Ascending aorta (tissue), 2 donors: ENCODE data around the gene EPHA7. TPM values are rescaled to one million over a fixed set of nuclear protein-coding genes. Genes with fewer than 3 reads are reported as not detected.

Experiments used
- DNase-seq, 2 donors: peaks; one replicate each; pipeline ENCODE4 v3.0.0-alpha.2; 2019; ENCODE audit warnings: low spot score in 2 of 2
- H3K27ac ChIP-seq, 2 donors: fragments of 200-600 bp; sonication (generic); one replicate each; pipeline ENCODE4 v1.5.1; 2016 to 2017; ENCODE audit warnings: mild to moderate bottlenecking in 1 of 2
- H3K27me3 ChIP-seq: fragments of 200-600 bp; sonication (generic); one replicate; pipeline ENCODE4 v1.5.1; 2017
- H3K36me3 ChIP-seq, 2 donors: fragments of 200-600 bp; sonication (generic); one replicate each; pipeline ENCODE4 v1.5.1; 2016
- H3K4me1 ChIP-seq, 2 donors: fragments of 200-600 bp; sonication (generic); one replicate each; pipeline ENCODE4 v1.5.1; 2016 to 2017; ENCODE audit warnings: mild to moderate bottlenecking in 1 of 2
- H3K4me3 ChIP-seq, 2 donors: fragments of 200-600 bp; sonication (generic); one replicate each; pipeline ENCODE4 v1.5.1; 2016 to 2017; ENCODE audit warnings: mild to moderate bottlenecking in 1 of 2
- H3K9me3 ChIP-seq, 2 donors: fragments of 200-600 bp; sonication (generic); one replicate each; pipeline ENCODE4 v1.5.1; 2016
- CTCF ChIP-seq, 3 experiments: fragments of 200-600 bp in 2 of 3; fragments of 450-650 bp in 1 of 3; sonication (generic) in 2 of 3; IDR thresholded peaks; one replicate each; pipeline ENCODE4 v1.5.1; 2016 to 2019; ENCODE audit warnings: antibody characterized with exemption in 3 of 3, mild to moderate bottlenecking in 1 of 3, moderate library complexity in 1 of 3
- intact Hi-C: fragments of 100-400 bp; cut with DNase I; formaldehyde crosslinking; loops from one replicate; pipeline ENCODE4 v1.15.1; 2023
- total RNA-seq: library from RNA; depleted of rRNA; stranded (reverse); fragments of >200 nt; gene quantifications from one replicate; pipeline ENCODE4 v1.1.0, GENCODE V29; 2016

The EPHA7 gene
- total RNA-seq, 1 donor from 2014 or later: 0.43 TPM

GRCh38 chr6:93371756-93372155, 47.6 kb downstream of the EPHA7 start:
- no peaks in the 10 kb centered on the region for H3K36me3 ChIP-seq
- TF ChIP-seq CTCF (IDR thresholded peaks at IDR 0.05): no peak
- H3K27ac ChIP-seq: no peak overlapping the region
- DNase-seq: no peak
- no peaks in the 10 kb centered on the region for H3K4me1 ChIP-seq
- intact Hi-C loops: no loop called here
- H3K9me3 ChIP-seq: no peaks in the 10 kb centered on the region
- H3K27me3 ChIP-seq: no peaks in the 10 kb centered on the region
- H3K4me3 ChIP-seq: no peak overlapping the region

GRCh38 chr6:93369586-93370134, 49.7 kb downstream of the EPHA7 start:
- H3K27me3 ChIP-seq: no peaks in the 10 kb centered on the region
- H3K36me3 ChIP-seq: no peaks in the 10 kb centered on the region
- H3K27ac ChIP-seq: no peak overlapping the region
- no peaks in the 10 kb centered on the region for H3K4me1 ChIP-seq
- no peak for DNase-seq
- no peaks in the 10 kb centered on the region for H3K9me3 ChIP-seq
- intact Hi-C loops: no loop called here
- no peak for TF ChIP-seq CTCF (IDR thresholded peaks at IDR 0.05)
- H3K4me3 ChIP-seq: no peak overlapping the region

- H3K27me3 ChIP-seq: no peaks in the 10 kb centered on the region
- no peaks in the 10 kb centered on the region for H3K9me3 ChIP-seq
- H3K27ac ChIP-seq: no peak overlapping the region
- no peaks in the 10 kb centered on the region for H3K4me1 ChIP-seq
- intact Hi-C loops: no loop called here
- no peak overlapping the region for H3K4me3 ChIP-seq
- H3K36me3 ChIP-seq: no peaks in the 10 kb centered on the region
- TF ChIP-seq CTCF (IDR thresholded peaks at IDR 0.05): no peak
- no peak for DNase-seq
Observed at GRCh38 chr6:93366506-93366905, 52.9 kb downstream of the EPHA7 start.

- DNase-seq: no peak
- no peaks in the 10 kb centered on the region for H3K4me1 ChIP-seq
- no peak for TF ChIP-seq CTCF (IDR thresholded peaks at IDR 0.05)
- H3K27me3 ChIP-seq: no peaks in the 10 kb centered on the region
- intact Hi-C loops: no loop called here
- no peaks in the 10 kb centered on the region for H3K9me3 ChIP-seq
- H3K36me3 ChIP-seq: no peaks in the 10 kb centered on the region
- no peak overlapping the region for H3K27ac ChIP-seq
- H3K4me3 ChIP-seq: no peak overlapping the region
Observed at GRCh38 chr6:93365445-93365844, 53.9 kb downstream of the EPHA7 start.

GRCh38 chr6:93358435-93358834, 60.9 kb downstream of the EPHA7 start:
- no peak for DNase-seq
- H3K4me3 ChIP-seq: no peak overlapping the region
- no peak for TF ChIP-seq CTCF (IDR thresholded peaks at IDR 0.05)
- H3K9me3 ChIP-seq: no peaks in the 10 kb centered on the region
- no peak overlapping the region for H3K27ac ChIP-seq
- intact Hi-C loops: no loop called here
- no peaks in the 10 kb centered on the region for H3K27me3 ChIP-seq
- no peaks in the 10 kb centered on the region for H3K36me3 ChIP-seq
- H3K4me1 ChIP-seq: no peaks in the 10 kb centered on the region

- intact Hi-C loops: no loop called here
- Histone ChIP-seq H3K9me3 (no peaks in the 10 kb centered on the region), H3K27ac (no peak overlapping the region), H3K27me3 (no peaks in the 10 kb centered on the region), H3K4me3 (no peak overlapping the region), H3K4me1 (no peaks in the 10 kb centered on the region), H3K36me3 (no peaks in the 10 kb centered on the region)
- no peak for TF ChIP-seq CTCF (IDR thresholded peaks at IDR 0.05)
- no peak for DNase-seq
Observed at GRCh38 chr6:93352604-93353003, 66.8 kb downstream of the EPHA7 start.
